HG03558 (cell line): ENCODE results near the gene DCD.
"Not testable (repeated sequence)": the region's sequence is repeated elsewhere in the genome, so short reads cannot be mapped to it uniquely, and the experiment has no call there.

Experiments used
- ATAC-seq: cut with Tn5 transposase; IDR thresholded peaks from one replicate; pipeline ENCODE4 v1.9.1; 2021; ENCODE audit warnings: moderate number of reproducible peaks; ENCODE audit not compliant: unreplicated experiment; ENCODE audit errors: extremely low read depth

DCD gene

GRCh38 chr12:54657105-54657607 lies 9.0 kb upstream of the DCD start:
- no peak for ATAC-seq

DNA sequence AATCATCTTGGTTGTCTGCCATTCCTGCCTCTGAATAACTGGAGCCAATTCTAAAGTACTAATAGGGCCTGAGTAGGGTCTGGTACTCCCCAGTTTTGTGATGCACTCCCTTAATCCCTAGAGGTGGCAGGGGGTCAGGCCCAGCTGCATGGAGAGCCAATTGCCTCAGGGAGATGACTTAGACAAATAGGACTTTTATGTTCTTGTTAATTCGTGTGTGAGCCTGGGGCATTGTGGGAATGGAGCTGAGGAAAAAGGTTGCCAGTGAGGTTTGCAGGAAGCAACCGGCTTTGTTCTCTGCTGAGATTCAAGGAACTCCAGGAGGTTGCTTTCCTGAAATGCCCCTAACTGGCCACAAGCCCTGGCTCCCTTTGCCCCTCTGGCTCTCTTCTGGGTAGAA lies 6.8 kb upstream of the DCD start:
- ATAC-seq = no peak

DNA sequence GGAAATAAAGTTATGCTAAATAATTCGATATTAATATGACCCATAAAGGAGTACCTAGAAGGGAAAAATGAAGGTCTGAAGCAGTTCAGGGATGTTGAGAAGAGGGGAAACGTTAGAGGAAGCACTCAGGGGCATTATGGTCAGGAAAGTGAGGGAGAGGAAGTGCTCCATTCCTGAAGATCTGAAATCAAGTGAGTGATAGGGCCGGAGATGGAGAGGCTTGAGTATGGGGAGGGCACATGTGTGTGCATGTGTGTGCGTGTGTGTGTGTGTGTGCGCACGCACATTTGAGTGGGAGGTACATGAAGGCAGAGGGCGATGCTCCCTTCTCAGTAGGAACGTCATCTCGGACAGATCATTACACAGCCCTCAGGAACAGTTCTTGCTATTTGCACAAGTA lies 4.9 kb upstream of the DCD start:
- ATAC-seq = no peak

- ATAC-seq = no peak
Measured at GRCh38 chr12:54650889-54651288, 2.7 kb upstream of the DCD start.

DNA sequence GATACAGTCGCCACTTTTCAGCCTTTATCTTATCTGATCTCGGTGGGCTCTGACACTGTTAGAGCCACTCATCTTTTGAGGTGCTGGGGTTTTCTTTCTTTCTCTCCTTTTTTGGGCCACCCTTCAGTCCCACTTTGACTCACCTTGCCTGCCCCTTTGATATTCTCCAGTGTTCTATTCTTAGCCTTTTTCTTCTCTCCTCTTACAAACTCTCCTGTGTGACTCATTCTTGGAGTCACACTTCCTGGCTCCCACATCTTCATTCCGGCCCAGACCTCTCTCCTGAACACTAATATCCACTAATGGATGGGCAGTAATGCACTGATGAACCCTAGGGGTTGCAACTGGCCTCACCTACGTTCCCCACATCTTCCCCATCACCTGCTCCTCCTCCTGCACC lies 2.2 kb upstream of the DCD start:
- no peak for ATAC-seq

DNA sequence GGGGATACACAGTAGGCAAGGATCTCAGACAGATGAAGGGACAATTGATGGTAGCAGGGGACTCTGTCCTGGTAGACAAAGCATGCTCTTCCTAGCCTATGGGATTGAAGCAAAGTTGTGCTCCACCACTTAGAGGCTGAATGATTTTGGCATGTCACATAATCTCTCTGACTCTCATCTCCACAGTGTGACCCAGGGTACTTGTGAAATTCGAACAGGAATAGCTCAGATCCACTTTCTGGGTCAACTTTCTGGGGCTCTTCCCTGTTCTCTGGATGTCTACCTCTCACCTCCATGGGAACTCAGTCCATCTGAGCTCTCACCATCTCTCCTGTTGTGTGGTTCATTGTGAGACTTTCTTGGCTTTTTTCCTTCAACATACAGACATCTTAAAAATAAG lies 1.7 kb upstream of the DCD start:
- ATAC-seq = no peak

DNA sequence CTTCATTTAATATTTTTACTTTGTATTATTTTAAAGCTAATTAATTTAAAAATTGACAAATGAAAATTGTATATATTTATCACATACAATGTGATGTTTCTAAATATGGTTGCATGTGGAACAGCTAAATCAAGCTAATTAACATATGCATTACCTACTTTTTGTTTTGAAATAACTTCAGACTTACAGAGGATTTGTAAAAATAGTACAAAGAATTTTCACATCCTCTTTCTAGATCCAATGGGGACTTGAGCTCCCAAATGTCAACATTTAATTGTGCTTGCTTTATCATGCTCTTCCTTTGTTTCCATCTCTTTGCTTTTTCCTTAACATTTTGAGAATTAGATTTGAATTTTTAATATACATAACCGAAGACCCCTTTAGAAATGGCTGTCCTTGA lies 6.6 kb downstream of the DCD start:
- ATAC-seq = no peak

GRCh38 chr12:54641089-54641488 lies 7.1 kb downstream of the DCD start:
- ATAC-seq = no peak

- not testable (repeated sequence) for ATAC-seq
Measured at GRCh38 chr12:54639112-54639511, 9.1 kb downstream of the DCD start.

GRCh38 chr12:54634795-54635194 lies 13.4 kb downstream of the DCD start, which contains the start of gene LACRT:
Gene LACRT (minus strand): TSS chr12:54634895. CDS start chr12:54634841, 54 bp downstream.
- no peak for ATAC-seq

GRCh38 chr12:54631988-54632728 lies 16.0 kb downstream of the DCD start:
- no peak for ATAC-seq

- no peak for ATAC-seq
Measured at GRCh38 chr12:54631551-54631950, 16.6 kb downstream of the DCD start.

DNA sequence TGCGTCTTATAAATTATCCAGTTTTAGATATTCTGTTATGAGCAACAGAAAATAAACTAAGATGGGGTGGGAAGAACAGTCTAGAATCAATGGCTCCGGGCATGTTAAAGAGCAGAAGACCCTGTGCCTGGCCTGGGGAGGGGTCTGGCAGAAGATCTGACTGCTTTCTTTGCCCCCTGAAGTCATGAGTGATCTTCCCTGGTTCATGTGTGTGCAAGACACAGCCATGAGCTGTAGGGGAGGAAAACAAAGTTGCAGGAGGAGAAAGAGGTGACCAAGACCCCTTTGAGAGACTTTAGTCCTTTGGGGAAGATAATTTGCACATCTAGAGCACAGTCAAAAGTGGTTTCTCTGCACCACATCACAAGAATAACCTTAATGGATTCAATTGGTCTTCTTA lies 18.2 kb downstream of the DCD start:
- ATAC-seq = no peak

GRCh38 chr12:54628186-54628846 lies 19.8 kb downstream of the DCD start:
- no peak for ATAC-seq

- ATAC-seq = no peak
Measured at GRCh38 chr12:54627304-54627703, 20.9 kb downstream of the DCD start.

- no peak for ATAC-seq
Measured at GRCh38 chr12:54625598-54625997, 22.6 kb downstream of the DCD start.

GRCh38 chr12:54624315-54625279 lies 23.6 kb downstream of the DCD start:
- no peak for ATAC-seq

DNA sequence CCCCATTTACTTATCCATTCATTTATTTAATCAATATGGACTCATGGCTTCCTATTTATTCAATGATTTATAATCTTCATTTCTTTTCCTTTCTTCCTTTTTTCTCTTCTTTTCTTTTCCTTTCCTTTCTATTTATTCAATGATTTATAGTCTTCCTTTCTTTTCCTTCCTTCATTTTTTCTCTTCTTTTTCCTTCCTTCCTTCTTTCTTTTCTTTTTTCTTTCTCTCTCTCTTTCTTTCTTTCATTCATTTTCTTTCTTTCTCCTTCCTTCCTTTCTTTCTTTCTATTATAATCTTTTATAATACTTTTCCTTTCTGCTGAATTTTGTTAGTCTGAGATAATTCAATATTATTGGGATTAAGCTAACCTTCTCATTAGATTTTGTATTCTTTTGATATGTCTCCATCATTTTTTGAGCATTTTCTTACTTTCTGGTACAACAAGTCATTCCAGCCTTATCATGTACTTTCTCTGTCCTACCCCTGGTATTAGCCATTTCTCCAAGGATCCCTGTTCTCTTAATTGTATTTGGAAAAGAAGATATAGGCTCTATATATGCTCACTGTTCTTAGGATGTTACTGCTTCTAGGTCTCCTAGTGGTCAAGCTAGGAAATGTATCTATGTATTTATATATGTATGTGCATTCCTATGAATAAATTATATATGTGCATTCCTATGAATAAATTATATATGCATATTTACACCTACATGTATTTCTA lies 25.5 kb downstream of the DCD start:
- ATAC-seq = no peak

DNA sequence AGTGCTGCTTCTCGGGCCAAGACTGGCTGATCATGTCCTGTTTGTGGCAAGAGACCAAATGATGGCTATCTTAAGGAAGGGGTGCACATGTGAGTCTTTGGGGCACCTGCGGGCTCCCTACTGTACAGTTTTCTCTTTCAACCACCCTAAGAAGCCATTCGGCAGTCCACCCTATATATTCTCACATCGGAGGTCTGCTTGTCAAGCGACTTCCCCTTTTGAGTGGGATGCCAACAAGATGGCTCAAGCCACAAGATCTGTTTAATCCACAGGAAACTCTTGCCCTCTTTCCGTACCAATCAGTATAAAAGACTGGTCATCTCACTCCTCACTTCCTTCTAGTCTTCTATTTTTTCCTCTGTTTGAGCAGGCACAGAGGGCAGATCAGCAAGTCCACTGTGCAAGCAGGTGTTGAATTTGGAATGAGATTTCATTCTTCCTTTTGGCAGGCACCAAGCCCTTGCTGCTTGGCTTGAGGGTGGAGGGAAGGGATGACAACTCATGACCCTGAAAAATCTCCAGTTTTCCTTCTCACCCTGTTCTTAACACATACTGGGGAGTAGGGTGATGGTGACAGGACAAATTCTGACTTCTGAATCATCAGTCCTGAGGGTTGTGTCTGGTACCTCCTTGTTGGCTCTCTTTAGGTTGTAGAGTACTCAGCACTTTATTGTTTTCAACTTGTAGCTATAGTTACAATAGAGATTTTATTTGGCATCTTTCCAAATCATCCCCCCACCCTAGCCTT lies 31.1 kb downstream of the DCD start:
- ATAC-seq = no peak
